Ovary (tissue), 3 donors: ENCODE measurements around the gene NLRC5.

Experiments
- CTCF ChIP-seq, 3 donors: fragments of 450-650 bp in 2 of 3; fragments of 200-600 bp in 1 of 3; IDR thresholded peaks; one replicate each; pipeline versions ENCODE4 v1.5.1 to v1.8.0; 2016 to 2022; ENCODE audit warnings: antibody characterized with exemption in 3 of 3, mild to moderate bottlenecking in 1 of 3
- EP300 ChIP-seq: sonication (generic); formaldehyde crosslinking; IDR thresholded peaks from one replicate; pipeline ENCODE4 v1.6.1; 2017; ENCODE audit warnings: antibody characterized with exemption
- donor health status: DM: no; HTN: no; CAD: no.

- TF ChIP-seq CTCF (IDR thresholded peaks at IDR 0.05): no peak
- TF ChIP-seq EP300: no peak
Observed at GRCh38 chr16:57021757-57022156, 32.4 kb downstream of the NLRC5 start.
